HTR-8/SVneo (cell line): ENCODE measurements around the gene LRRC1.
"Not testable (repeated sequence)": the region's sequence is repeated elsewhere in the genome, so short reads cannot be mapped to it uniquely, and the experiment has no call there.

Source experiments
- DNase-seq: peaks from one replicate; pipeline ENCODE4 v3.0.0; 2011; ENCODE audit warnings: low spot score, mixed read lengths; ENCODE audit not compliant: insufficient read length
- FAIRE-seq: peaks from 2 replicates; lab custom pipeline; 2011; peaks lifted over from hg19 to GRCh38; lab: Jason Lieb, UNC

Gene LRRC1

DNA sequence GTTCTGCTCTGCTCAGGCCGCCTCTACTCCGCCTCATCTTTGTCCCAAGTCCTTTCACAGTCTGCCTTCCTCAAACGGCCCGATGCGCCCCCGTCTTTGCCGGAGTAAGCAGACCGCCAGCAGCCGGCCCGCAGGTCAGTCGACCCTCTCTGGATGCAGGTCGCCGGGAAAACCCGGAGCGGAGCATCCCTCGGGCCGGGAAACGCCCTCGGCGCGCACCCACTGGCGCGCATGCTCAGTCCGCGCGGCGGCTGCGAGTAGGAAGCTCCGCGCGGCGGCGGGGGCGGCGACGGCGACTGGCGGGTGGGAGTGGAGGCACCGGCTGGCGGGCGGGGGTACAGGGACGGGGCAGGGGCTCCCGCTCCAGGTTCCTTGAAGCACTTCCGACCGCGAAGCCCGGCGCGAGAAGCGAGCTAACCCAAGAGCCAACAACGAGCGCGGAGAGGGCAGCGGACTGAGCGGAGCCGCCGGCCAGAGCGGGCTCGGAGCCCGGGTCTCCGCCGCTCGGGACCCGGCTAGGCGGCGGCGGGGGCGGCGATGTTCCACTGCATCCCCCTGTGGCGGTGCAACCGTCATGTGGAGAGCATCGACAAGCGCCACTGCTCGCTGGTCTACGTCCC, at the start of gene LRRC1:
LRRC1 (plus strand) TSS at position 286 of the 620 bp plus-strand sequence; CDS start at position 538, 252 bp downstream.
- FAIRE-seq (no peak), DNase-seq (peak; percentile 93)

DNA sequence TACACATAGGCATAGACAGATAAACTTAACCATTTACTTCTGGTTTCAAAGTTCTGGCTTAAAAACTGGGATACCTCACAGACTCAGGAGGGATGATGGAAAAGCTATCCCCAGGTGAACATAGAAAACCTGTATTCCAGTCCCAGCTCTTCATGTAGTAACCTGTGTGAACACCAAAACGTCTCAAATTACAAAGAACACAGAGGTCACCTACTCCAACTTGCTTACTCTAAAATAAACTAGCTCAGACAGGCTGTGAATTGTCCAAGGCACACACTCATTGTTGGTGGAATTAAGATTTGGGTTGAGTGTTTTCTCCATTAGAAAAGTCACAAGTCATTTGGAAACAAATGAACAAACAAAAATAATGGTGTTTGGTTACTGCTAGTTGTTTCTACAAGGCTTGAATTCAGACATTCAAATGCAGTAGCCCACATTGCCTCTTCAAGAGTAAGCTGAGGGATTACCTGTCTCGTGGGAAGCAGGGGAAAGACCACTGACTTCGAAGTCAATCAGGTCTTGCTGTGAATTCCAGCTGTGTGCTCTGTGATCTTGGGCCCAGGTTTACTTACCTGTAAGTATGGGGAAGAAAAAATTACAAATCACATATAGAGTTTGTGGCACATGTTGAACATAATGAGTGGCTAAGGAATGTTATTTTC, 48.2 kb upstream of the LRRC1 start:
- DNase-seq (no peak), FAIRE-seq (peak; percentile 20)

DNA sequence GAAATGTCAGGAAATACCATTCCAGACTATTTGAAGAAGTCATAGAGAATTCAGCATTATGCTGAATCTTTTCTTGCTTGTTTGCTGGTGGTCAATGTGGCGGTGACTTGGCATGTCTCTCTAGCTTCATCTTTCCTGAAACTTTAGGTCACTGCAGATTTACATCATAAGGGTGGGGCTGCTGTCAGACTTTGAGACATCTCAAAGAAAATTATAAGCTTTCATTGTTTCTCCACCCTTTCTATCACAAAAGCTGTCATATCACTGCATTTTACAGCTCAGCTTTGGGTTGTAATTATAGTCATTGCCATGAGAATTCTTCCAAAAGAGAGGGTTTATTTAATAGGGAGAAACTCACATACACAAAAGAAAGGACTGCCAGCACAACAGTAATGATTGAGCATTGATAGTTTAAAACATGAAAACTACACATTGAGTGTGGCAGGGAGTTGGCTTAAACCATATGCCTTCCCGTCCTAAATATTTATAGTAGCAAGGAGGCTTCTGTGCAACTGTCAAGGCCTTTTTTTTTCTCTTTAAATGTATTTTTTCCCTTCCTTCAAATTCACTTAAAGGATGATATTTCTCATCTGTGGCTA, 44.7 kb upstream of the LRRC1 start:
- FAIRE-seq: no peak

DNA sequence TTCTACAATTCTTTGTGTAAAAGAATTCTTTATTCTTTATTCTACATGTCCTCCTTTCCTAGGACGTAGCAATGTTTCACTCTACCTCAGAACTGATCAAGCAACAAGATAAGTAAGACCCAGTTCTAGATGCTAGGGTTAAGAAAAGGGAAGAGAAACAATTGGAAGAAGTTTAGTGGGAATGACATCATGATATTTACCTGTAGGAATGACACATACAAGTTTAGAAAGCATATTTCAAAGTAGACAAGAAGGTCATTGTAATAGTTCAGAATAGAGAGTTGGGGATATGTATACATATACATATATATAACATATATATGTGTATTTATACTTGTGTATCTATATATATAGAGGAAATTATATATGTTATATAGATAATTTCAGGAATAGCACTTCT, 43.4 kb upstream of the LRRC1 start:
- FAIRE-seq: no peak
- no peak for DNase-seq

More for the DNA sequence above, 44.7 kb upstream of the LRRC1 start:
- DNase-seq: no peak

- FAIRE-seq: peak; percentile 42
- no peak for DNase-seq
Observed at GRCh38 chr6:53752440-53752839, 42.4 kb upstream of the LRRC1 start.

DNA sequence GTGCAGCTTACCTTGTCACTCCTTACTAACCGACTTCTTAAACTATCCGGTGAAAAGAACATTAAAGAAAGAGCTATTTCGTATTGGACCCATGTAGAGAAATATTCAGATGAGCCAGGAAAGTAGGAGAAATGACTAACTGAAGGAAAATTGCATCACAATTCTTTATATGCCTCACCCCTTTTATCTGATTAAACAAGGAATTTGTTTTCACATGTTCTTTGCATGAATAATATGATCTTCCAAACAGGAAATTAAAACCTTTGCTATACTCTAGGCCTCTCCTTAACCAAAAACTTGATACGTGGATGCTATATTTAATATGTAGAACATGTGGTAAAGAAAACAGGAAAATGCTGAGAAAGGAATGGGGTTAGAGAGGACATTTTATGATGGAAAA, 41.9 kb upstream of the LRRC1 start:
- DNase-seq (peak; percentile 40), FAIRE-seq (peak; percentile 31)

GRCh38 chr6:53754330-53754729, 40.5 kb upstream of the LRRC1 start:
- DNase-seq (no peak), FAIRE-seq (peak; percentile 40)

GRCh38 chr6:53756396-53756795, 38.4 kb upstream of the LRRC1 start:
- DNase-seq (no peak), FAIRE-seq (no peak)

DNA sequence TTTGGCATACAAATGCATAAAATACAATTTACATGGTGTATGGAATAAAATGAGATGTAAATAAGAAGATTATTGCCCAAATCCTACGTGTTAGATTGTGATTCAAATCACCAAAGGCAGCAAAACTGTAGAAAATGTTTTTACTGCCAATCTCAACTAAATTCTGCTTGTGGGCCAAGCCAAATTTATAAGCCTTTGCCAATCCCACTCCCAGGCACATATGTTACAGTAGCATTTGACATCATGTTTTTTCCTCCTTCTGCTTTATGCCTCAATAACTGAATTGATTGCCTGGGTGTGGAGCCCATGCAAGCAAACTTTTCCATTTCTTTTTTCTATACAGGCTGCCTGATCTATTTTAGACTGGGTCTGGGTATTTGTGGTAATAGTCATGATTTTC, 36.3 kb upstream of the LRRC1 start:
- DNase-seq (no peak), FAIRE-seq (no peak)

- no peak for FAIRE-seq
- DNase-seq: no peak
Observed at GRCh38 chr6:53761036-53761435, 33.8 kb upstream of the LRRC1 start.

- no peak for FAIRE-seq
- DNase-seq: no peak
Observed at GRCh38 chr6:53765270-53765669, 29.5 kb upstream of the LRRC1 start.

- DNase-seq: no peak
- no peak for FAIRE-seq
Observed at GRCh38 chr6:53766930-53767329, 27.9 kb upstream of the LRRC1 start.

DNA sequence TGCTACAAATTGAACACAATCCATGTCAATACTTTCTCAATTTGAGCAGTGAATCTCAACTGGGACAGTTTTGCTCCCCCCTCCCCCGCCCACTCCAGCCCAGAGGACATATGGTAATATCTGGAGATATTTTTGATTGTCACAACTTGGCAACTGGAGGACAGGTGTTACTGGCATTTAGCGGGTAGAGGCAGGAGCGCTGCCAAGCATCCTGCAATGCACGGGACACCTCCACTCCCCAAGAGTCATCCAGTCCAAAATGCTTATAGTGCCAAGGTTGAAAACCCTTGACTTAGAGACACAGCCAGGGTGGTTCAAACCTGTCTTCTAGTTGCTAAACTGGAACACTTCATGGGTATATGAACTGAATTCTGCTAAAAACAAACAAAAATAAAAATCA, 26.9 kb upstream of the LRRC1 start:
- FAIRE-seq (no peak), DNase-seq (no peak)

DNA sequence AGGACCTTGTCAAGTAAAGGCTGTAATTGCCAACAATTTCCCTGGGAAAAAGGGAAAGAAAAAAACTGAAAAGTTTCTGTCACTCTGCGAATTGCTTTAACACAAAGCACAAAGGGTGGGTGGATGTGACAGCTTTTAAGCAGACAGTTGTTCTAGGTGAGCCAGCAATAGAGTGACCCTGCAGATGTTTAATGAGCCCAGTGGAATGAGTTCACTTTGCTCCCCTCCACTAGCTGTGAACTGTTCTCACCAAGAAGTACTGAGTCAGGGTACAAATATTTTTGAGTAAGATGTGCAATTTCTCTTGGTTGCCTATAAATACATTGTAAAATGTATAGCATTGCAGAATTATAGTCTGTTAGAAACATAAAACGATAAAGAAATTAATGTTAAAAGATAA, 26.2 kb upstream of the LRRC1 start:
- DNase-seq (no peak), FAIRE-seq (no peak)

DNA sequence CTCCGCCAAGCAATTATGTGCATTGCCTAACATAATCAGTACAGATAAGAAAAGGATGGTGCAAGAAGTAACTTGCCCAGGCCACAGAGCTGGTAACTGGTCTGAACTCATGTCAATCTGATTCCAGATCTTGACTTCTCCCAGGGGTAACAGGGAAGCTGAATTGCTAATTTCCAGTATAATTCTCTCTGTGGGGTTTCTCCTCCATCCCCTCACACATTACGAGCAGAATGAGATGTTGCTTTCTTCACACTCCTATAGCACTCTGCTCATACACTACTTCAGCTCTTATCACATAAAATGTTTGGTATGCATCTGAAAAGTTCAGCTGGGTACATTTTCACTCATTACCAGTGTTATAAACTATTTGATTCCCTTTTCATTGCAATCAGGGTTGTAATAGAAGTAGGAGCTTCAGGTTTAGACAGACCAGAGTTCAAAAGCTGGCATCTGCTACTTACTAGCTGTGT, 24.0 kb upstream of the LRRC1 start:
- FAIRE-seq (no peak), DNase-seq (no peak)

DNA sequence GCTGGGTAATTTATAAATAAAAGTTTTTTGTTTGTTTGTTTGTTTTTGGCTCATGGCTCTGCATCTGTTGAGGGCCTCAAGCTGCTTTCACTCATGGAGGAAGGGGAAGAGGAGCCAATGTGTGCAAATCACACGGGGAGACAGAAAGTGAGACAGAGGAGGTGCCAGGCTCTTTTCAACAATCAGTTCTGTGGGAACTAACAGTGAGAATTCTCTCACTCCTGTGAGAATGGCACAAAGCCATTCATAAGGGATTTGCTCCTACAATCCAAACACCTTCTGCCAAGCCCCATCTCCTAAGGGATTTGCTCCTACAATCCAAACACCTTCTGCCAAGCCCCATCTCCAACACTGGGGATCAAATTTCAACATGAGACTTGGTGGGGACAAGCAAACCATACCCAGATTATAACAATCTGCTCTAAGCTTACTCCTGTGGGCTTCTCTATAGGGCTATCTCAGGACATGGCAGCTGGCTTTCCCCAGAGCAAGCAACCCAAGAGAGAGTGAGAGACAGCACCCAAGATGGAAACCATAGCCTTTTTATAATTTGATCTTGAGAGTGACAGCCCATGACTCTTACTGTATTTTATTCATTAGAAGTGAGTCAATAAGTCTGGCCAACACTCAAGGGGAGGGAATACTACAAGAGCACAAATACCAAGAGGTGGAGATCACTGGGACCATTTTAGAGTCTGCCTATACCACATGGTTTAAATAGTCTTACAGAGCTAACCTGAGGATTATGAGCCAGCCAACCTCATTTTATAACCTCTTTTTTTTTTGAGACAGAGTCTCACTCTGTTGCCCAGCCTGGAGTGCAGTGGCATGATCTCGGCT, 22.8 kb upstream of the LRRC1 start:
- FAIRE-seq: no peak
- no peak for DNase-seq

GRCh38 chr6:53773044-53773696, 21.6 kb upstream of the LRRC1 start:
- DNase-seq: no peak
- FAIRE-seq: no peak

DNA sequence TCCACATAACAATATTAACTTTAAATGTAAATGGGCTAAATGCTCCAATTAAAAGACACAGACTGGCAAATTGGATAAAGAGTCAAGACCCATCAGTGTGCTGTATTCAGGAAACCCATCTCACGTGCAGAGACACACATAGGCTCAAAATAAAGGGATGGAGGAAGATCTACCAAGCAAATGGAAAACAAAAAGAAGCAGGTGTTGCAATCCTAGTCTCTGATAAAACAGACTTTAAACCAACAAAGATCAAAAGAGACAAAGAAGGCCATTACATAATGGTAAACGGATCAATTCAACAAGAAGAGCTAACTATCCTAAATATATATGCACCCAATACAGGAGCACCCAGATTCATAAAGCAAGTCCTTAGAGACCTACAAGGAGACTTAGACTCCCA, 18.7 kb upstream of the LRRC1 start:
- not testable (repeated sequence) for DNase-seq, FAIRE-seq

- not testable (repeated sequence) for DNase-seq, FAIRE-seq
Observed at GRCh38 chr6:53784991-53785390, 9.8 kb upstream of the LRRC1 start.

GRCh38 chr6:53786832-53787231, 8.0 kb upstream of the LRRC1 start:
- DNase-seq (no peak), FAIRE-seq (no peak)
